BLaER1 treated with 17β-estradiol and CSF1 and Interleukin-3, amounts not matched to agents 10 nM and 100 nM (cell line): ENCODE data around the gene SLC8B1.
A peak's percentile ranks its signal among the peaks of the same experiment; 100 is the strongest.

Experiments used
- H3K27ac ChIP-seq, 11 experiments: shearing (Covaris generic); formaldehyde crosslinking; 2 replicates each; pipeline ENCODE4 v1.8.1; 2022
- H3K27me3 ChIP-seq, 11 experiments: shearing (Covaris generic); formaldehyde crosslinking; 2 replicates each; pipeline ENCODE4 v1.8.1; 2022
- H3K36me3 ChIP-seq, 11 experiments: shearing (Covaris generic); formaldehyde crosslinking; 2 replicates each; pipeline ENCODE4 v1.8.1; 2022
- H3K4me1 ChIP-seq, 10 experiments: shearing (Covaris generic); formaldehyde crosslinking; 2 replicates each; pipeline ENCODE4 v1.8.1; 2022
- H3K4me2 ChIP-seq, 11 experiments: shearing (Covaris generic); formaldehyde crosslinking; 2 replicates each; pipeline ENCODE4 v1.8.1; 2022
- H3K4me3 ChIP-seq, 10 experiments: shearing (Covaris generic); formaldehyde crosslinking; 2 replicates each; pipeline ENCODE4 v1.8.1; 2022
- H3K9ac ChIP-seq, 11 experiments: shearing (Covaris generic); formaldehyde crosslinking; 2 replicates each; pipeline ENCODE4 v1.8.1; 2022
- H3K9me3 ChIP-seq, 11 experiments: shearing (Covaris generic); formaldehyde crosslinking; replicated peaks in 1 of 11; 2 replicates each; pipeline ENCODE4 v1.8.1; 2022
- H4K20me1 ChIP-seq, 11 experiments: shearing (Covaris generic); formaldehyde crosslinking; 2 replicates each; pipeline ENCODE4 v1.8.1; 2022
- Cebpa-rat ChIP-seq, 11 experiments: shearing (Covaris generic); IDR thresholded peaks; 2 replicates each; pipeline ENCODE4 v1.8.1; 2022

Gene SLC8B1

GRCh38 chr12:113332688-113333417, 2.1 kb downstream of the SLC8B1 start:
- H4K20me1 ChIP-seq: peaks cover 0 to 33% (median 6%) of the 10 kb centered on the region in 11 experiments; a peak in 10 of 22 replicates
- peaks cover 17 to 46% (median 27%) of the 10 kb centered on the region in 10 experiments for H3K4me1 ChIP-seq
- peaks cover 0 to 12% (median 10%) of the 10 kb centered on the region in 11 experiments; a peak in 9 of 22 replicates for H3K27me3 ChIP-seq
- no peak for TF ChIP-seq Cebpa-rat (IDR thresholded peaks at IDR 0.05)
- H3K9me3 ChIP-seq: no peaks in the 10 kb centered on the region
- H3K36me3 ChIP-seq: peaks cover 0 to 52% (median 0%) of the 10 kb centered on the region in 11 experiments; a peak in 9 of 22 replicates
- H3K27ac ChIP-seq: no peak overlapping the region
- H3K9ac ChIP-seq: peak overlapping the region in 1 of 11 experiments; percentile 1; a peak in 1 of 22 replicates
- peak overlapping the region in 3 of 10 experiments; percentile 78 to 88 (median 84); a peak in 5 of 20 replicates for H3K4me3 ChIP-seq
- peak overlapping the region; percentile 12 to 98 (median 92); a peak in 21 of 22 replicates for H3K4me2 ChIP-seq

- Histone ChIP-seq H3K9me3 (no peaks in the 10 kb centered on the region), H3K36me3 (peaks cover 0 to 61% (median 0%) of the 10 kb centered on the region in 11 experiments; a peak in 9 of 22 replicates), H4K20me1 (peaks cover 0 to 41% (median 6%) of the 10 kb centered on the region in 11 experiments; a peak in 10 of 22 replicates), H3K27ac (no peak overlapping the region), H3K4me1 (peaks cover 32 to 52% (median 40%) of the 10 kb centered on the region in 10 experiments), H3K4me2 (no peak overlapping the region), H3K27me3 (peaks cover 0 to 12% (median 10%) of the 10 kb centered on the region in 11 experiments; a peak in 9 of 22 replicates), H3K9ac (no peak overlapping the region), H3K4me3 (no peak overlapping the region)
- no peak for TF ChIP-seq Cebpa-rat (IDR thresholded peaks at IDR 0.05)
Measured at GRCh38 chr12:113330505-113330904, 4.4 kb downstream of the SLC8B1 start.

DNA sequence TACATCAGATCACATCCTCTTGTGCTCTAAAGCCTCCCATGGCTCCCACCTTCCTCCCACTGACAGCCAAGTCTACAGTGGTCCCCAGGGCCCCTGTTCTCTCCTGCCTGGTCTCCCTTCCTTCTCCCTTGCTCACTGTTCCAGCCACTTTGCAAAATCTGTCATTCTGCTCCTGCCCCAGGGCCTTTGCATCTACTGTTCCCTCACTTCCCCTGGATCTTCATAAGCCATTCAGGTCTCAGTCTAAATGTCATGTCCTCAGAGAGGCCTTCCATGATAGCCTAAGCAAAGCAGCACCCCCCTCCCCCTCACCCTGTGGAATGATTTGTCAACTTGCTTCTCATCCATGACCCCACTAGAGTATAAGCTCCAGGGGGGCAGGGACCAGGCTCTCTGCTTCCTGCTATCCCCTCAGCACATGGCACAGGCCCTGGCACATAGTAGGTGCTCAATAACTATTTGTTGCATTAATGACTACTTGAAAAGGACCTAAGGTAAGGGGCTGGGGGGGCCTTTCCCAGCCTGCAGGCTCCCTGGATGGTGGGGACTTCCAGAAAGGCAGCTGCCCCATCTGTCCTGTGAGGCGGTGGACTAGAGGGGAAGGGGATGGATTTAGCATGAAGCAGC, 5.0 kb downstream of the SLC8B1 start:
- Histone ChIP-seq H3K4me3 (no peak overlapping the region), H3K9me3 (no peaks in the 10 kb centered on the region), H3K9ac (no peak overlapping the region), H3K27ac (no peak overlapping the region), H3K36me3 (peaks cover 0 to 66% (median 0%) of the 10 kb centered on the region in 11 experiments; a peak in 9 of 22 replicates), H3K4me2 (peak overlapping the region in 3 of 11 experiments; percentile 10 to 31 (median 18); a peak in 4 of 22 replicates), H4K20me1 (peaks cover 0 to 41% (median 6%) of the 10 kb centered on the region in 11 experiments; a peak in 10 of 22 replicates), H3K4me1 (peaks cover 32 to 48% (median 37%) of the 10 kb centered on the region in 10 experiments), H3K27me3 (peaks cover 0 to 12% (median 10%) of the 10 kb centered on the region in 11 experiments; a peak in 9 of 22 replicates)
- TF ChIP-seq Cebpa-rat (IDR thresholded peaks at IDR 0.05): no peak

DNA sequence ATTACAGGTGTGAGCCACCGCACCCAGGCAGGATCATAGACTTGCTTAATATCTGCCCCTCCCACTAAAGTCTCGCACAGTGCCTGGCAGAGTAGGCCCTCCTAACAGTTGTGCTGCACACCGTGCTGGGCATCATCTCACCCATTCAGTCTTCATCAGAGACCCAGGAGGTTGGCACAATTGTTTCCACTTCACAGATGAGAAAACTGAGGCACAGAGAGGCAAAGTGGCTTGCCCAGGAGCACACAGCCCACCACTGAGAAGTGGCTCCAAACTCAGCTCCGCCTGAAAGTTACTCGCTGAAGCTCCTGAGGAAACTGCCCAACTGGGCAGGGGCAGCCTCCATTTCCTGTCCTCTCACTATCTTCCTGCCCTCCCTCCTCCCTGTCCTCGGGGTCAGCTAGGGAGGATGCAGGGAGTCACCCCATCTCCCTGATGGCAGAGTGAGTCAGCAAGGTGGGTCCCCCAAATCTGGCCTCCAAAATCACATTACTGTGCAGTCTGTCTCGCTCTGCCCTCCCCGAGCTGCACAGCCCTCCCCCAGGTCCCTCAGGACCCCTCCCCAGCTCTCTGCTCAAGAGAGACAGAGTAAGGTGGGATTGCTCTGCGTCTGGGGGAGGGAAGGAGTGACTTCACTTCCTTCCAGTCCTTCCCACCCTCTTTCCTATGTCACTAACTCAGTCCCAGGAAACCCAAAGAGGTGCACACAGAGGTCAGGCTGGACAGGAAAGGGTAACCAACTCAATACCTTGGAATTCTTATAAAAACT, 5.7 kb downstream of the SLC8B1 start:
- H3K27ac ChIP-seq: no peak overlapping the region
- peaks cover 0 to 7% (median 3%) of the 10 kb centered on the region in 11 experiments; a peak in 9 of 22 replicates for H3K27me3 ChIP-seq
- H3K36me3 ChIP-seq: peaks cover 0 to 66% (median 0%) of the 10 kb centered on the region in 11 experiments; a peak in 9 of 22 replicates
- no peak overlapping the region for H3K9ac ChIP-seq
- TF ChIP-seq Cebpa-rat (IDR thresholded peaks at IDR 0.05): no peak
- peak overlapping the region in 3 of 11 experiments; percentile 10 to 31 (median 18); a peak in 4 of 22 replicates for H3K4me2 ChIP-seq
- peaks cover 0 to 41% (median 6%) of the 10 kb centered on the region in 11 experiments; a peak in 10 of 22 replicates for H4K20me1 ChIP-seq
- no peak overlapping the region for H3K4me3 ChIP-seq
- H3K4me1 ChIP-seq: peaks cover 27 to 44% (median 34%) of the 10 kb centered on the region in 10 experiments
- no peaks in the 10 kb centered on the region for H3K9me3 ChIP-seq

DNA sequence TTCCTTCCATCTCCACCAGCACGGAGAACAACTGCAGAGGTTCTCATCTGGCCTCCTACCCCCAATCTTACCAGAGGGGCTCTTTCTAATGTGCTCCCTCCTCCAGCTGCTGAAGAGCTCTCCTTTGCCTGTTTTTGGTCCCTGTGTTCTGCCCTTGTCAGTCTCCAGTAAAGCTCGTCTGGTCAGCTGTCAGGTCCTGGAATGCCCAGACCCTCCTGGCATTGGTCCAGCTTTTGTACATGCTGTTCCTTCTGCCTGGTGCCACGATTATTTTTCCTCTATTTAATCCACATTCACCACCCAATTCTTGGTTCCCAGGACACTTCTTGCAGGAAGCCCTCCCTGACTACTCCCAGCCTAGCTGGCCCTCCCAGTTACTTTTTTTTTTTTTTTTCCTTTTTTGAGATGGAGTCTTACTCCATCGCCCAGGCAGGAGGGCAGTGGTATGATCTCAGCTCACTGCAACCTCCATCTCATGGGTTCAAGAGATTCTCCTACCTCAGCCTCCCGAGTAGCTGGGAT, 6.5 kb downstream of the SLC8B1 start:
- peaks cover 21 to 36% (median 27%) of the 10 kb centered on the region in 10 experiments for H3K4me1 ChIP-seq
- no peak for TF ChIP-seq Cebpa-rat (IDR thresholded peaks at IDR 0.05)
- H4K20me1 ChIP-seq: peaks cover 0 to 41% (median 6%) of the 10 kb centered on the region in 11 experiments; a peak in 10 of 22 replicates
- no peaks in the 10 kb centered on the region for H3K27me3 ChIP-seq
- H3K4me3 ChIP-seq: no peak overlapping the region
- no peak overlapping the region for H3K27ac ChIP-seq
- H3K4me2 ChIP-seq: no peak overlapping the region
- no peak overlapping the region for H3K9ac ChIP-seq
- H3K36me3 ChIP-seq: peaks cover 0 to 74% (median 0%) of the 10 kb centered on the region in 11 experiments; a peak in 9 of 22 replicates
- no peaks in the 10 kb centered on the region; a peak in 2 of 22 replicates for H3K9me3 ChIP-seq

DNA sequence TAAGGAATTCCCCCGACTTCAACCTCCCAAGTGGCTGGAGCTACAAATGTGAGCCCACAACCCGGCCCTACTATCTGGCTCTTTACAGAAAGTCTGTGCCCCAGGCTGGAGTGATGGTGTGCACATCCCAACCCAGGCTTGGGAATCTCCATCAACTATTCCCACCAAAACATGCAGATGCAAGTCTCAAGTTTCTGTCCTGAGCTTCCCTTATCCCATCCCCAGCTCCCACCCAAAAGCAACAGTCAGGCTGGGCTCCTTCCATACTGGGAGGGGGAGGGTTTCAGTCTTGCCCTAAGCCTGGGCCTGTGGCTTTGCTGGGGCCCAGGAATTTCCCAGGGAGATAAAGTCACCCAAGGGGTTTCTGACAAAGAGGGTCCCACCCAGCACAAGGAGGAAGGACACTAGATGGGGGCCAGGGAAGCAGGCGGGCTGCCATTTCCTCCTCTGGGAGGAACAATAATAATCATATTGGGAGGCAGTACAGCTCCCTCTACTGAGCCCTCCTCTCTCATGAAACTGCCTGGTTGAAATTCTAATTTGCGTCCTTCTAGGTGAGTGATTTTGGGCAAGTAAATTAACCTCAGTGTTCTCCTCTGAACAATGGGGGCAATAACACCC, 8.0 kb downstream of the SLC8B1 start:
- Histone ChIP-seq H3K4me3 (no peak overlapping the region), H3K36me3 (peaks cover 0 to 73% (median 7%) of the 10 kb centered on the region in 11 experiments; a peak in 10 of 22 replicates), H3K4me2 (peak overlapping the region; percentile 25 to 53 (median 38); a peak in 19 of 22 replicates), H3K27ac (no peak overlapping the region), H3K9me3 (peaks cover 0 to 12% (median 5%) of the 10 kb centered on the region in 11 experiments; a peak in 10 of 22 replicates), H3K27me3 (no peaks in the 10 kb centered on the region), H3K9ac (peak overlapping the region in 2 of 11 experiments; percentile 24 to 26; a peak in 2 of 22 replicates), H4K20me1 (peaks cover 0 to 26% (median 0%) of the 10 kb centered on the region in 11 experiments; a peak in 6 of 22 replicates), H3K4me1 (peaks cover 14 to 40% (median 21%) of the 10 kb centered on the region in 10 experiments)
- TF ChIP-seq Cebpa-rat (IDR thresholded peaks at IDR 0.05): no peak

GRCh38 chr12:113325916-113326315, 9.0 kb downstream of the SLC8B1 start:
- peaks cover 0 to 27% (median 0%) of the 10 kb centered on the region in 11 experiments; a peak in 4 of 22 replicates for H4K20me1 ChIP-seq
- peaks cover 0 to 15% (median 9%) of the 10 kb centered on the region in 11 experiments; a peak in 11 of 22 replicates for H3K9me3 ChIP-seq
- 0 out of 22 replicates have a peak overlapping the region, but pooled peaks of 1 of the 11 experiments have one; percentile 24 for H3K9ac ChIP-seq
- H3K36me3 ChIP-seq: peaks cover 0 to 72% (median 11%) of the 10 kb centered on the region in 11 experiments; a peak in 14 of 22 replicates
- 0 out of 22 replicates have a peak overlapping the region, but pooled peaks of 1 of the 11 experiments have one; percentile 35 for H3K4me2 ChIP-seq
- no peaks in the 10 kb centered on the region for H3K27me3 ChIP-seq
- H3K4me1 ChIP-seq: peaks cover 14 to 41% (median 21%) of the 10 kb centered on the region in 10 experiments
- TF ChIP-seq Cebpa-rat (IDR thresholded peaks at IDR 0.05): no peak
- no peak overlapping the region for H3K4me3 ChIP-seq
- H3K27ac ChIP-seq: no peak overlapping the region
